Caki2 (cell line): ENCODE data around the gene UBP1. TPM values are rescaled to one million over a fixed set of nuclear protein-coding genes. Genes with fewer than 3 reads are reported as not detected.
"Not testable (repeated sequence)": the region's sequence is repeated elsewhere in the genome, so short reads cannot be mapped to it uniquely, and the experiment has no call there.

ENCODE experiments used
- DNase-seq: peaks from one replicate; pipeline ENCODE4 v3.0.0-alpha.2; 2015; ENCODE audit warnings: low read depth
- in situ Hi-C: cut with HindIII; loops from 2 replicates; pipeline ENCODE4 v1.10.0; 2016; ENCODE audit warnings: low sequenced_read_pairs, low pct_unique_long_range_greater_than_20kb, mixed read lengths
- total RNA-seq: library from RNA; depleted of rRNA; stranded (reverse); fragments of >200 nt; shearing (Covaris generic); gene quantifications from 2 replicates; pipeline ENCODE4 v1.2.3, GENCODE V29; 2014; ENCODE audit warnings: low replicate concordance; rRNA removed

Gene UBP1
- total RNA-seq, 1 experiment from 2014 or later = 25.9 TPM

- DNase-seq = no peak
- in situ Hi-C loops = no loop called here
Observed at GRCh38 chr3:33364060-33364459, 76.1 kb downstream of the UBP1 start.

DNA sequence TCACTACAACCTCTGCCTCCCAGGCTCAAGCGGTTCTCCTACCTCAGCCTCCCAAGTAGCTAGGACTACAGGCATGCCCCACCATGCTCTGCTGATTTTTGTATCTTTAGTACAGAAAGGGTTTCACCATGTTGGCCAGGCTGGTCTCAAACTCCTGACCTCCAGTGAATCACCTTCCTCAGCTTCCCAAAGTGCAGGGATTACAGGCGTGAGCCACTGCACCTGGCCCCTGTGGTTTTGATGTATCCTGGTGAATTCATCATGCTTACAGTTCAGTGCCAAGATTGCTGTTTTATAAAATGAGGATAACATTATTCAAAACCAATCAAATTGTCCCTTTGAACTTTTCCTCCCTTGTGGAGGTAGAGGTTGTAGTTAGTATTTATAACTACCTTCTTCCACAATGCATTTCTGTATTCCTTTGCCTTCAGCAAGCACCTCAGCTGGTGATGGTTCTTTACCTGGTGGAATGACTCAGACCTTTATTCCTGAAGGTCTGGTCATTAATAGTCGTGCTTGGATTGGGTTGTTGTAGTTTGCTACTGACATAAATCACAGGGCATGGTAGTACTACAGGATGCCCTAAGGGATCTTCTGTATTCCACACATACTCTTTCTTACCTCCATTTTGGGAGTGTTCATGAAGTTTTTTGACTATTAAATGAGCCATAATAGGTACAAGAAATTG, 76.9 kb downstream of the UBP1 start:
- DNase-seq = no peak
- in situ Hi-C loops = no loop called here

DNA sequence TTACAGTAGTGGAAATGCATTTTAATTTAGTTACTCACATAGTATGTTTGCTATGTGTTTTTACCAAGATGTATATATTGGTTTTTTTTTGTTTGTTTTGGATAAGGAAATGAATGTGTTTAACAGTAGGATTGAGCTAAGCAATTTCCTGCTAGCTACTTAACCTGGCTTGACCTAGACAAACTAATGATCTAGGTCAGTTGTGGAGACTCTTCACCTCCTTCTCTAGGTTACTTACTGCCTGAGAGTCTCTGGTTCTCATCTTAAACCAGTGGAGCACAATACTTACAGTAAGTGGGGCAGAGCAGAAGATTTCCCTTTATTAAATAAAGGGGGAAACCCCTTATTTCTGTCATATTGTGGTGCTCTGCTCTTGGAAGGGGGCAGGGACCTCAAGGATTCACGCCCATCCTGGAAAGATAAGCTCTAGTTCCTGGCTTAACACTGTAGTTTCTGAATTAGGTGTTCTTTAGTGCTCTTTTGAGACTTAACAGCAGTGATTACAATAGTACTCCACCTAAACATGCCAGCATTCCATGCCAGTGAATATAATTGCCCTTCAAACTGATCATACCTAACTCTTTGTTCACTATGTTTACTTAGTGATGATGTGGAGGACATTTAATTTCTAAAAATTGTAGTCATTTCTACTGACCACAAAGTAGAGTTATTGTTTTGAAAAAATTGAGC, 79.9 kb downstream of the UBP1 start:
- DNase-seq = peak; percentile 14
- in situ Hi-C loops = no loop called here

GRCh38 chr3:33358172-33358781, 81.9 kb downstream of the UBP1 start:
- in situ Hi-C loops = no loop called here
- no peak for DNase-seq

GRCh38 chr3:33355611-33356010, 84.6 kb downstream of the UBP1 start:
- DNase-seq = no peak
- in situ Hi-C loops = no loop called here

DNA sequence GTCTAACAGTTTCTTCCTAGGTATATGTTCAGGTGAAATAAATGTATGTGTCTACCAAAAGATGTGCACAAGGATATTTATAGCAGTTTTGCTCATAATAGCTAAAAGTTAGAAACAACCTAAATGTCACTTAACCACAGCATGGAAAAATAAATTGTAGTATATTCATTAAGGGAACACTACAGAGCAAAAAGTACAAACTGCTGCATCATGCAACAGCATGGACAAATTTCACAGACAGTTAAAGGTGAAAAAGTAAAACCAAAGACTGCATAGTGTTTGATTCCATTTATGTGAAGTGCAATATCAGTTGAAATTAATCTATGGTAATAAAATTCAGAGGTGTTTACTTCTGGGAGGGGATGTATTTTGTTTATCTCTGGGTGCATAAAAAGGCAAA, 100.4 kb downstream of the UBP1 start:
- DNase-seq = no peak
- in situ Hi-C loops = no loop called here

DNA sequence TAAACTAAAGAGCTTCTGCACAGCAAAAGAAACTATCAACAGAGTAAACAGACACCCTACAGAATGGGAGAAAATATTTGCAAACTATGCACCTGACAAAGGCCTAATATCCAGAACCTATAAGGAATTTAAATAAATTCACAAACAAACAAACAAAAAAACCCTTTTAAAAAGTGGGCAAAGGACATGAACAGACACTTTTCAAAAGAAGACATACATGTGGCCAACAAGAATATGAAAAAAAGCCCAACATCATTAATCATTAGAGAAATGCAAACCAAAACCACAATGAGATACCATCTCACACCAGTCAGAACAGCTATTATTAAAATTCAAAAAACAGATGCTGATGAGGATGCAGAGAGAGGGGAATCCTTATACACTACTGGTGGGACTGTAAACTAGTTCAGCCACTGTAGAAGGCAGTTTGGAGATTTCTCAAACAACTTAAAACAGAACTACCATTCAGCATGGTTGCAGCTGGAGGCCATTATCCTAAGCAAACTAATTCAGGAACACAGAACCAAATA, 101.2 kb downstream of the UBP1 start:
- in situ Hi-C loops, DNase-seq: not testable (repeated sequence)

Other genes with a start within 250 kb of the UBP1 start
- gene SUSD5, start 221.6 kb downstream of the UBP1 start, total RNA-seq = 0.30 TPM in 1 of 2 replicates, not detected in the other
- 5.7 and 8.0 TPM in 2 replicates for gene FBXL2, start 163.0 kb downstream of the UBP1 start, total RNA-seq